Measurements from ENCODE around the gene OLFML2A.

GRCh38 chr9:124789531-124789930, 12.6 kb downstream of the OLFML2A start:
- TF ChIP-seq CTCF (IDR thresholded peaks at IDR 0.05; ENCODE audit: insufficient read depth, low read length, poor library complexity, severe bottlenecking) (no peak), EZH2phosphoT487 (conservative IDR thresholded peaks at IDR 0.05; ENCODE audit: low read length) (no peak)
